Measurements from ENCODE around the gene AIFM2.
"Not testable (repeated sequence)": the region's sequence is repeated elsewhere in the genome, so short reads cannot be mapped to it uniquely, and the experiment has no call there.

The AIFM2 gene

DNA sequence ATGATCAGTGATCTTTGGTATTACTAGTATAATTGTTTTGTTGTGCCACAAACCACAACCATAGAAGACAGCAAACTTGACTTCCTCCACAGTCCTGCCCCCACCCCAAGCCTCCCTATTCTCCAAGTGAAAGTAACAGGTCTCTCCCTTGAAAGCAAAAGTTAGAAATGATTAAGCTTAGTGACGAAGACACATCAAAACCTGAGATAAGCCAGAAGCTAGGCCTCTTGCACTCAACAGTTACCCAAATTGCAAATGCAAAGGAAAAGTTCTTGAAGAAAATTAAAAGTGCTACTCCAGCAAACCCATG lies 30.2 kb upstream of the AIFM2 start:
- Mint-ChIP-seq H3K4me3 (no peak overlapping the region), H3K36me3 (ENCODE audit: low read depth) (peaks cover 47% of the 10 kb centered on the region), H3K27me3 (ENCODE audit: low read depth, poor library complexity) (no peaks in the 10 kb centered on the region), H3K27ac (peak overlapping the region; percentile 55), H3K4me1 (peaks cover 25% of the 10 kb centered on the region), H3K9me3 (no peaks in the 10 kb centered on the region)
- DNase-seq: no peak
- TF ChIP-seq, protein P1, sequence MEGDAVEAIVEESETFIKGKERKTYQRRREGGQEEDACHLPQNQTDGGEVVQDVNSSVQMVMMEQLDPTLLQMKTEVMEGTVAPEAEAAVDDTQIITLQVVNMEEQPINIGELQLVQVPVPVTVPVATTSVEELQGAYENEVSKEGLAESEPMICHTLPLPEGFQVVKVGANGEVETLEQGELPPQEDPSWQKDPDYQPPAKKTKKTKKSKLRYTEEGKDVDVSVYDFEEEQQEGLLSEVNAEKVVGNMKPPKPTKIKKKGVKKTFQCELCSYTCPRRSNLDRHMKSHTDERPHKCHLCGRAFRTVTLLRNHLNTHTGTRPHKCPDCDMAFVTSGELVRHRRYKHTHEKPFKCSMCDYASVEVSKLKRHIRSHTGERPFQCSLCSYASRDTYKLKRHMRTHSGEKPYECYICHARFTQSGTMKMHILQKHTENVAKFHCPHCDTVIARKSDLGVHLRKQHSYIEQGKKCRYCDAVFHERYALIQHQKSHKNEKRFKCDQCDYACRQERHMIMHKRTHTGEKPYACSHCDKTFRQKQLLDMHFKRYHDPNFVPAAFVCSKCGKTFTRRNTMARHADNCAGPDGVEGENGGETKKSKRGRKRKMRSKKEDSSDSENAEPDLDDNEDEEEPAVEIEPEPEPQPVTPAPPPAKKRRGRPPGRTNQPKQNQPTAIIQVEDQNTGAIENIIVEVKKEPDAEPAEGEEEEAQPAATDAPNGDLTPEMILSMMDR (IDR thresholded peaks at IDR 0.05): no peak

DNA sequence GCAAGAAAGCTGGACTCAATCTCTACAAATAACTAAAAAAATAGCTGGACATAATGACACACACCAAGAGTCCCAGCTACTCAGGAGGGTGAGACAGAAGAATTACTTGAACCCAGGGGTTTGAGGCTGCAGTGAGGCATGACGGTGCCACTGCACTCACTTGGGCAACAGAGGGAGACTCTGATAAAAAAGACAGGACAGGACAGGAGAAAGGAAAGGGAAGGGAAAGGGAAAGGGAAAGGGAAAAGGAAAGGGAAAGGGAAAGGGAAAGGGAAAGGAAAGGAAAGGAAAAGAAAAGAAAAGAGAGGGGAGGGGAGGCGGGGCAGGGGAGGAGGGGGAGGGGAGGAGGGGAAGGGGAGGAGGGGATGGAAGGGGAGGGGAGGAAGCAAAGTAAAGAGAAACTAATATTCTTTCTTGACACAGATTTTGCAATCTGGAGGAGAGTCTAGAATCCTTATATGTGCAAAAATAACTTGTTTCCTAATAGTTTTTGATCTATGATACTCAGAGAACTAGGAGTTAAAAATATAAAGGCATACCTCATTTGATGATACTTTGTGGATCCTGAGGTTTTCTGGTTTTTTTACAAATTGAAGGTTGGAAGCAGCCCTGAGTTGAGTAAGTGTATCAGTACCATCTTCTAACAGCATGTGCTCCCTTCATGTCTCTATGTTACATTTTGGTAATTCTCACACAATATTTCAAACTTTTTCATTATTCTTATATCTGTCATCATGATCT lies 29.7 kb upstream of the AIFM2 start:
- Mint-ChIP-seq H3K27me3 (ENCODE audit: low read depth, poor library complexity) (no peaks in the 10 kb centered on the region), H3K4me1 (peaks cover 21% of the 10 kb centered on the region), H3K4me3 (no peak overlapping the region), H3K9me3 (no peaks in the 10 kb centered on the region), H3K36me3 (ENCODE audit: low read depth) (peaks cover 52% of the 10 kb centered on the region), H3K27ac (peak overlapping the region; percentile 55)
- TF ChIP-seq, protein P1 (IDR thresholded peaks at IDR 0.05): no peak
- DNase-seq: no peak

DNA sequence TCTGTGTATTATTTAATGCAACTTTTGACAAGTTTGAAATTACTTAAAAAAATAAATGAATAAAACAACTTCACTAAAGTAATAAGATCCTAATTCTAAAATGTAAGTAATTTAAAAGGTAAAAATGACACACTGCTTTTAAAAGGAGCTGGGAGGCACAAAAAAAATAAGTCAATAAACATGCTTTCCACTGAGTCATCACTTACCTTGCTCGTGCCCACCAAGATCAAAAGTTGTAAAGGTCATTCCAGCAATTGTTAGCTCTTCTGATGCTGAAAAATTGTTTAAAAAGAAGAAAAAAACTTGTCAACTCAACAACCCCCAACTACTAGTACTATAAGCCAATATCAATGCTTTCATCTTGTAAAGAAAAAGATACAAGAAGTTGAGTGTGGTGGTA lies 28.2 kb upstream of the AIFM2 start:
- Mint-ChIP-seq H3K27ac (no peak overlapping the region), H3K36me3 (ENCODE audit: low read depth) (peaks cover 61% of the 10 kb centered on the region), H3K4me3 (no peak overlapping the region), H3K9me3 (no peaks in the 10 kb centered on the region), H3K27me3 (ENCODE audit: low read depth, poor library complexity) (no peaks in the 10 kb centered on the region), H3K4me1 (peaks cover 18% of the 10 kb centered on the region)
- TF ChIP-seq, protein P1 (IDR thresholded peaks at IDR 0.05): no peak
- DNase-seq: no peak

DNA sequence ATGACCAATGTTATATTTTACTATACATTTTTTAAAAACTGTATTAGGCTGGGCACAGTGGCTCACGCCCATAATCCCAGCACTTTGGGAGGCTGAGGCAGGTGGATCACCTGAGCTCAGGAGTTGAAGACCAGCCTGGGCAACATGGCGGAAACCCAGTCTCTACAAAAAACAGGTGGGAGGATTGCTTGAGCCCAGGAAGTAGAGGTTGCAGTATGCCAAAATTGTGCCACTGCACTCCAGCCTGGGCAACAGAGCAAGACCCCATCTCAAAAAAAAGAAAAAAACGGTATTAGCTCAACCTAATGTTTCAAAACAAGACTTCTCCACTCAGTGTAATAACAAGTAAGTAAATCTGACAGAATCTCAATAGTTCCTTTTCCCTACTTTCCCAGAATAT lies 26.7 kb upstream of the AIFM2 start:
- DNase-seq; H3K9me3 Mint-ChIP-seq; H3K4me3 Mint-ChIP-seq; H3K27me3 Mint-ChIP-seq (ENCODE audit: low read depth, poor library complexity); H3K27ac Mint-ChIP-seq: not testable (repeated sequence)
- Mint-ChIP-seq H3K36me3 (ENCODE audit: low read depth) (peaks cover 65% of the 10 kb centered on the region), H3K4me1 (peaks cover 18% of the 10 kb centered on the region)

DNA sequence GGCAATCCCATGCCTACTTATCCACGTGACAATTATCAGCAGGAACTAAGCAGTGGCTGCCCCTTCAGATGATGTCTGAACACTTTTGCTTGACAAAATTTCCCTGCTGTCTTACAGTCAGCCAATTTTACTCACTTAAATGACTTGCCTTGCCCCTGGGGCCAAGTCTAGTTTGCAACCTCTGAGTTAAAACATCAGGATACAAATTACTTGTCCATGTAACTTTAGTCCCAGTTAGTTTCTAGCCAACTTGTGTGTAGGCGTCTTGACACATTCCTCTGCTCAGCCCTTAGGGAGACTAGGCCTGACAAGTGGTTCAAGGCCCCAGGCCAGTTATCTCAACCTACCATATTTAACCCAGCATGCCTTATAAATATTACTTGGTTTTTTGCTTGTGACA lies 25.5 kb upstream of the AIFM2 start:
- H3K4me1 Mint-ChIP-seq: peaks cover 13% of the 10 kb centered on the region
- H3K27ac Mint-ChIP-seq: no peak overlapping the region
- H3K27me3 Mint-ChIP-seq (ENCODE audit: low read depth, poor library complexity): no peaks in the 10 kb centered on the region
- peaks cover 68% of the 10 kb centered on the region for H3K36me3 Mint-ChIP-seq (ENCODE audit: low read depth)
- TF ChIP-seq, protein P1 (IDR thresholded peaks at IDR 0.05): no peak
- H3K4me3 Mint-ChIP-seq: no peak overlapping the region
- no peaks in the 10 kb centered on the region for H3K9me3 Mint-ChIP-seq
- no peak for DNase-seq

DNA sequence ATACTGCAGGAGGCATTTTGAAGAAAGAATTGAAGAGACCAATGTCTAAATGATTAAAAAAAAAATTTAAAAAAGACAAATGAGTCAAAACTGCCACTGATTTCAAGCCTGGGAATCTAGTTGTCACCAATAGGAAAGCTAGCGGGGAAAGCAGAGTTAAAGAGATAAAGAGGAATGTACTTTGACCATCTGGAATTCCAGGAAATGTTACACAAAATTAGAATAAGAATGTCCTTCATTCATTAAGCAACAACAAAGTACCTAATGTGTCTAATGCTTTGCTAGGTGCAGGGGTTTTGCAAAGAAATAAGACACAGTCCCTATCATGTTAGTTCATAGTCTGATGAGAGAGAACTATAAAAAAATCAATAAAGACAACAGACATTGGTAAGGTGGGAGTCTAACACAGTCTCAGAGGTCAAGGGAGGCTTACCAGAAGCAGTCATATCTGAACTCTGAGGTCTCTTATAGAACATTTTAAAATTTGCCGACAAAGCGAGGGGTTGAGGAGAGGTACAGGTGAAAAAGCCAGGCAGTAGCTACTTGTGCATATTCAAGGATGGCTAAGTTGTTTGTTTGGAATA lies 22.7 kb upstream of the AIFM2 start:
- H3K4me3 Mint-ChIP-seq: no peak overlapping the region
- TF ChIP-seq, protein P1 (IDR thresholded peaks at IDR 0.05): no peak
- H3K27ac Mint-ChIP-seq: no peak overlapping the region
- H3K9me3 Mint-ChIP-seq: no peaks in the 10 kb centered on the region
- H3K27me3 Mint-ChIP-seq (ENCODE audit: low read depth, poor library complexity): no peaks in the 10 kb centered on the region
- DNase-seq: no peak
- H3K4me1 Mint-ChIP-seq: no peaks in the 10 kb centered on the region
- H3K36me3 Mint-ChIP-seq (ENCODE audit: low read depth): peaks cover 72% of the 10 kb centered on the region
